Breast epithelium (tissue), 4 donors: ENCODE results near the gene TBX6. TPM values are rescaled to one million over a fixed set of nuclear protein-coding genes. Genes with fewer than 3 reads are reported as not detected.

Experiments
- DNase-seq, 2 donors: peaks; one replicate each; pipeline ENCODE4 v3.0.0-alpha.2; 2019; ENCODE audit warnings: low spot score in 2 of 2
- H3K27ac ChIP-seq, 2 donors: fragments of 200-600 bp; sonication (generic) in 1 of 2; one replicate each; pipeline ENCODE4 v1.5.1; 2016 to 2019; ENCODE audit warnings: mild to moderate bottlenecking in 1 of 2
- H3K27me3 ChIP-seq, 2 donors: fragments of 200-600 bp; sonication (generic) in 1 of 2; one replicate each; pipeline versions ENCODE4 v1.5.1 to v1.6.0; 2017 to 2019; ENCODE audit warnings: control low read depth in 1 of 2, mild to moderate bottlenecking in 1 of 2
- H3K36me3 ChIP-seq: fragments of 200-600 bp; one replicate; pipeline ENCODE4 v1.5.1; 2019
- H3K4me1 ChIP-seq, 2 donors: fragments of 200-600 bp; sonication (generic); one replicate each; pipeline ENCODE4 v1.5.1; 2016 to 2019; ENCODE audit warnings: control low read depth in 1 of 2
- H3K4me3 ChIP-seq, 3 donors: fragments of 200-600 bp; sonication (generic); 1 replicate in 2 of 3; 2 replicates in 1 of 3; pipeline ENCODE4 v1.5.1; 2016 to 2019; ENCODE audit warnings: mild to moderate bottlenecking in 3 of 3, moderate library complexity in 2 of 3
- H3K9me3 ChIP-seq, 2 donors: fragments of 200-600 bp; sonication (generic) in 1 of 2; one replicate each; pipeline ENCODE4 v1.5.1; 2016 to 2019; ENCODE audit warnings: control low read depth in 1 of 2
- POLR2A ChIP-seq: fragments of 450-650 bp; IDR thresholded peaks from one replicate; pipeline ENCODE4 v1.6.1; 2016; ENCODE audit warnings: antibody characterized with exemption, mild to moderate bottlenecking, moderate library complexity
- POLR2AphosphoS5 ChIP-seq, 3 donors: sonication (generic); formaldehyde crosslinking; IDR thresholded peaks; one replicate each; pipeline ENCODE4 v1.6.1; 2017; ENCODE audit warnings: antibody characterized with exemption in 3 of 3
- intact Hi-C: fragments of 100-400 bp; cut with DNase I; formaldehyde crosslinking; loops from one replicate; pipeline ENCODE4 v1.15.1; 2023; ENCODE audit warnings: low total_unique reads
- total RNA-seq, 3 donors: library from RNA; depleted of rRNA; stranded (reverse); fragments of >200 nt; gene quantifications; one replicate each; pipeline ENCODE4 v1.1.0, GENCODE V29; 2016
- TF ChIP-seq, protein P1 (sequence below), 3 donors: fragments of 450-650 bp; IDR thresholded peaks; one replicate each; pipeline ENCODE4 v1.5.1; 2016 to 2017; ENCODE audit warnings: antibody characterized with exemption in 3 of 3, mild to moderate bottlenecking in 3 of 3, moderate library complexity in 3 of 3

Gene TBX6
- total RNA-seq, 3 donors from 2014 or later = 0.73 to 0.98 (median 0.80) TPM

DNA sequence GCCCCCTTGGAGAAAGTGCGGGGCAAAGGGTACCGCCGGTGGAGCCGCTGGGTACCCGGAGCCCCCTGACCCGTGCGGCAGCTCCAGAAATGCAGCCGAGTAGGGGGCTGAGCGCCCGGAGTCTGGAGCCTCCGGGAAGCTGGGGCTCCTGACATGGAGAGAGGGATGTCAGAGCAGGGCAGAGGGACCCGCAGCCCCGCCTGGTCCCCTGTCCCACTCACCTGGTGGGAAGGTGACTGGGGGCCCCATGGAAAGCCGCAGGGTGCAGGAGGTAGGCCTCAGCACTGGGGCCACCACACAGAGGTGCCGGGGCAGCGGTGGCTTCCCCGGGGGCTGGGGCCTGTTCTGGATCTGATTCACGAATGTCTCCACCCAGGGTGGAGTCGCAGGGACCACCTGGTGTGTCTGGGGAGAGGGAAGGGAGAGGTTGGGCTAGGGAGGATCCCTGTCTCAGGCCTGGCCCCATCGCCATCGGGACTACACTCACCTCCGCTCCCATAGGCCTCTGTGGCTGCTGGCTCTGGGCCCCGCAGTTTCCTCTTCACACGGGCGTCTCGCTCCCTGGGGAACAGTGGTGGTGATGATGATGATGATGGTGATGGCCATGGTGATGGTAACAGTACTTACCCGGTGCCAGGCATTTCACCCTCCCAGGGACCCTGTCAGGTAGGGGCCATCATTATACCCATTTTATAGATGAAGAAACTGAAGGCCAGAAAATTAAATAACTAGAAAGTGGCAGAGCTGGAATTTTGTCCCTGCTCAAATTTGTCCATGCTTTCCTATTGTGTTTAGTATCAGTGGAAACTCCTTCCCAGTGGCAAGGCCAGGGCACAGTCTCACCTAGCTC, 5.2 kb downstream of the TBX6 start:
- Histone ChIP-seq H3K27me3 (no peaks in the 10 kb centered on the region), H3K9me3 (no peaks in the 10 kb centered on the region), H3K27ac (no peak overlapping the region), H3K36me3 (peaks cover 11% of the 10 kb centered on the region), H3K4me3 (no peak overlapping the region), H3K4me1 (peaks cover 0 to 5% of the 10 kb centered on the region in 2 donors)
- no peak for DNase-seq
- TF ChIP-seq POLR2A (no peak), POLR2AphosphoS5 (IDR thresholded peaks at IDR 0.05) (no peak)
- TF ChIP-seq, protein P1, sequence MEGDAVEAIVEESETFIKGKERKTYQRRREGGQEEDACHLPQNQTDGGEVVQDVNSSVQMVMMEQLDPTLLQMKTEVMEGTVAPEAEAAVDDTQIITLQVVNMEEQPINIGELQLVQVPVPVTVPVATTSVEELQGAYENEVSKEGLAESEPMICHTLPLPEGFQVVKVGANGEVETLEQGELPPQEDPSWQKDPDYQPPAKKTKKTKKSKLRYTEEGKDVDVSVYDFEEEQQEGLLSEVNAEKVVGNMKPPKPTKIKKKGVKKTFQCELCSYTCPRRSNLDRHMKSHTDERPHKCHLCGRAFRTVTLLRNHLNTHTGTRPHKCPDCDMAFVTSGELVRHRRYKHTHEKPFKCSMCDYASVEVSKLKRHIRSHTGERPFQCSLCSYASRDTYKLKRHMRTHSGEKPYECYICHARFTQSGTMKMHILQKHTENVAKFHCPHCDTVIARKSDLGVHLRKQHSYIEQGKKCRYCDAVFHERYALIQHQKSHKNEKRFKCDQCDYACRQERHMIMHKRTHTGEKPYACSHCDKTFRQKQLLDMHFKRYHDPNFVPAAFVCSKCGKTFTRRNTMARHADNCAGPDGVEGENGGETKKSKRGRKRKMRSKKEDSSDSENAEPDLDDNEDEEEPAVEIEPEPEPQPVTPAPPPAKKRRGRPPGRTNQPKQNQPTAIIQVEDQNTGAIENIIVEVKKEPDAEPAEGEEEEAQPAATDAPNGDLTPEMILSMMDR (IDR thresholded peaks at IDR 0.05) = no peak
- intact Hi-C loops = no loop called here

DNA sequence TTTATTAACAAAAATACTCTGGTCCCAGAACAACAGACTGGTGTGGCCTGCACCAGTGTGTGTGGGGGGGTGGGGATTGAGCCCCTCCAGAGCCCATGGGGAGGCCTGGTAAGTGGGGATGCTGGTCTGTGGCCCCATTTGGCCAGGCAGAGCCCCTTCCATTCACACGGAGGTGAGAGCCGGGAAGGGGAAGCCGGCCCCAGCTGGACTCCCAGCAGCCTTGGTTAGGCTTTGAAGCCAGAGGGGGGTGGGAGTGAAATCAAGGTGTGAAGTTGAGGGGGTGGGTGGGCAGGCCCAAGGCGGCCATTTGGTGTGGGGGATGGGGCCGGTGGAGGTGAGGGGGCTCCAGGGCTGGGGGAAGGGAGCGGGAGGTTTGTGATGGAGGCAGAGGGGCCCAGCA, 5.9 kb downstream of the TBX6 start:
- Histone ChIP-seq H3K27ac (peak overlapping the region in 1 of 2 donors; percentile 62), H3K4me1 (no peaks in the 10 kb centered on the region), H3K36me3 (peaks cover 16% of the 10 kb centered on the region), H3K9me3 (no peaks in the 10 kb centered on the region), H3K4me3 (no peak overlapping the region), H3K27me3 (no peaks in the 10 kb centered on the region)
- no peak for DNase-seq
- no peak for TF ChIP-seq POLR2AphosphoS5 (IDR thresholded peaks at IDR 0.05)
- TF ChIP-seq, protein P1 (IDR thresholded peaks at IDR 0.05) = no peak
- no peak for TF ChIP-seq POLR2A
- intact Hi-C loops = no loop called here

DNA sequence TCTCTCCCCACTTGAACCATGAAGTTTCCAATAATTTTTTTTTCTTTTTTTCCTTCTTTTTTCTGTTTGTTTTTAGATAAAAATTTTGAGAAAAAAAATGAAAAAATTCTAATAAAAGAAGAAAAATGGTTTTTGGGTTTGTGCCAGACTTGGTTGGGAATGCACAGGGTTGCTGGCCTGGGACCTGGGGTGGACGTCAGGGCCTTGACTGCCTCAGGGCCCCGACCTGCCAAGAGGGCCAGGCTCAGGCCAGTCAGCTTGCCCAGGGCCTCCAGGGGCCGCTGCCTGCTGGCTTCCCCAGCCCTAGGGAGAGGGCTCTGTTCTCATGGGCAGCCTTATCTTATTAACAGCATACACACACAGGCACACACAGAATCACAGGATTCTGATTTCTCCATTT, 6.5 kb downstream of the TBX6 start:
- Histone ChIP-seq H3K27me3 (no peaks in the 10 kb centered on the region), H3K9me3 (no peaks in the 10 kb centered on the region), H3K36me3 (peaks cover 18% of the 10 kb centered on the region), H3K4me3 (no peak overlapping the region), H3K4me1 (no peaks in the 10 kb centered on the region), H3K27ac (peak overlapping the region in 1 of 2 donors; percentile 62)
- no peak for DNase-seq
- intact Hi-C loops = no loop called here
- TF ChIP-seq POLR2AphosphoS5 (IDR thresholded peaks at IDR 0.05) = no peak
- no peak for TF ChIP-seq POLR2A
- TF ChIP-seq, protein P1 (IDR thresholded peaks at IDR 0.05) = no peak

DNA sequence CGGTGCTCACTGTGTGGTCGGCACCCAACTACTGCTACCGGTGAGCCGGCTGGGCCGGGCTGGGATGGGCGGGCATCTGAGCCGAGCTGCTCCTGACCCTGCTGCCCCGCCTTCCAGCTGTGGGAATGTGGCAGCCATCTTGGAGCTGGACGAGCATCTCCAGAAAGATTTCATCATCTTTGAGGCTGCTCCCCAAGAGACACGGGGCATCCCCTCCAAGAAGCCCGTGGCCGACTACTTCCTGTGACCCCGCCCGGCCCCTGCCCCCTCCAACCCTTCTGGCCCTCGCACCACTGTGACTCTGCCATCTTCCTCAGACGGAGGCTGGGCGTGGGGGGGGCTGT, 6.9 kb downstream of the TBX6 start:
- H3K4me1 ChIP-seq = no peaks in the 10 kb centered on the region
- no peak overlapping the region for H3K4me3 ChIP-seq
- intact Hi-C loops = no loop called here
- H3K36me3 ChIP-seq = peaks cover 18% of the 10 kb centered on the region
- no peak overlapping the region for H3K27ac ChIP-seq
- H3K27me3 ChIP-seq = no peaks in the 10 kb centered on the region
- no peak for DNase-seq
- no peaks in the 10 kb centered on the region for H3K9me3 ChIP-seq
- TF ChIP-seq, protein P1 (IDR thresholded peaks at IDR 0.05) = no peak
- TF ChIP-seq POLR2A = no peak
- TF ChIP-seq POLR2AphosphoS5 (IDR thresholded peaks at IDR 0.05) = no peak

DNA sequence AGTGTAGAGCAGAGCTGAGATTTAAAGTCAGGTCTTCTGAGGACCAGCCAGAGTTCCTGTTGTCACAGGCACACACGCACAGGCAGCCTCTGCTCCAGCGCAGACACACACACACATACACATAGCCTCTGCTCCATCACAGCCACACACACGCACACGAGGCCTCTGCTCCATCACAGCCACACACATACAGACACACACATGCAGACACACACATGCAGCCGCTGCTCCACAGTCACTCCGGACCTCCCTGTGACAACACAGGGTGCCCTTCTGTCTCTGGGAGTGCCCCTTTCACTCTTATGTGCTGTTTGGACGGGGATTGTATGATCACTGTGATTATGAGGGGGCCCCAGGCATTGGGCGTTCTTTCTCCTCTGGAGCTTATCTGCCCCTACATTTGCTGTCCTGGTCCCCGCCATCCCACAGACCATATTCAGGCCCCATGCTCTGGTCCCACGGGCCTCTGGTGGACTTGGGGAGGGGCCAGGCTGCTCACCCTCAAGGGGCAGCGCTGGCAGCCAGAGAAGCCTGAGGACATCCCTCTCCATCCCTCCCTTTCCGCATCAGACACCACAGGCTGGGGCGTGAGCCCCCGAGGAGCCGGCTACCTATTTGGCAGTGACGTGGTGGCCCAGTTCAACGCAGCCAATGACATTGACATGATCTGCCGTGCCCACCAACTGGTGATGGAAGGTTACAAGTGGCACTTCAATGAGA, 7.5 kb downstream of the TBX6 start:
- TF ChIP-seq, protein P1 (IDR thresholded peaks at IDR 0.05) = no peak
- TF ChIP-seq POLR2A = no peak
- TF ChIP-seq POLR2AphosphoS5 (IDR thresholded peaks at IDR 0.05) = no peak
- no peak overlapping the region for H3K27ac ChIP-seq
- intact Hi-C loops = no loop called here
- H3K9me3 ChIP-seq = no peaks in the 10 kb centered on the region
- peaks cover 18% of the 10 kb centered on the region for H3K36me3 ChIP-seq
- H3K4me1 ChIP-seq = no peaks in the 10 kb centered on the region
- DNase-seq = no peak
- H3K27me3 ChIP-seq = no peaks in the 10 kb centered on the region
- no peak overlapping the region for H3K4me3 ChIP-seq
